IMR-90 (cell line): ENCODE results near the gene CACNA1D. TPM values are rescaled to one million over a fixed set of nuclear protein-coding genes. Genes with fewer than 3 reads are reported as not detected.

Experiments
- ATAC-seq: fragments of 200-7000 bp; cut with Tn5 transposase; 2 replicates; pipeline ENCODE4 v1.9.1; 2020; ENCODE audit warnings: low read depth, mild to moderate bottlenecking, moderate library complexity
- BruUV-seq: library from RNA; stranded (reverse); fragments of 400-500 nt; replicated peaks from 2 replicates; lab custom pipeline; 2021; lab: Mats Ljungman, UMichigan
- CTCF ChIA-PET: fragments of 300-600 bp; formaldehyde crosslinking; extraction: SDS; loops from one replicate; lab custom pipeline; 2021; ENCODE audit warnings: antibody characterized with exemption; lab: Yijun Ruan, JAX
- POLR2A ChIA-PET: fragments of 300-600 bp; sonication (Branson Sonifier 250); formaldehyde crosslinking; loops from one replicate; lab custom pipeline; 2022; ENCODE audit warnings: antibody characterized with exemption; ENCODE audit not compliant: unreplicated experiment; lab: Charles Lee
- DNase-seq: peaks from one replicate; pipeline ENCODE4 v3.0.0; 2013
- H2AFZ ChIP-seq: replicated peaks from 2 replicates; pipeline ENCODE3; 2013; ENCODE audit warnings: low read length, mild to moderate bottlenecking; ENCODE audit not compliant: poor library complexity
- H2AK5ac ChIP-seq: 2 replicates; pipeline ENCODE4 v1.6.1; 2013; ENCODE audit warnings: low read depth, low read length, inconsistent platforms
- H2AK9ac ChIP-seq: replicated peaks from 2 replicates; pipeline ENCODE3; 2013; ENCODE audit warnings: mild to moderate bottlenecking, low read depth, low read length, moderate library complexity; ENCODE audit not compliant: poor library complexity
- H2BK120ac ChIP-seq: 2 replicates; pipeline ENCODE4 v1.6.1; 2013; ENCODE audit warnings: low read depth, low read length, inconsistent platforms
- H2BK15ac ChIP-seq: 3 replicates; pipeline ENCODE4 v1.6.1; 2013; ENCODE audit warnings: low read depth, low read length, inconsistent platforms
- H2BK20ac ChIP-seq: 2 replicates; pipeline ENCODE4 v1.6.1; 2013; ENCODE audit warnings: low read depth, mild to moderate bottlenecking, inconsistent platforms, low read length, moderate library complexity
- H2BK5ac ChIP-seq: 2 replicates; pipeline ENCODE4 v1.6.1; 2013; ENCODE audit warnings: mild to moderate bottlenecking, low read depth, low read length, inconsistent platforms; ENCODE audit not compliant: poor library complexity, severe bottlenecking
- H3K14ac ChIP-seq: replicated peaks from 2 replicates; pipeline ENCODE4 v1.6.1; 2013; ENCODE audit warnings: low read depth, low read length, inconsistent platforms
- H3K18ac ChIP-seq: 2 replicates; pipeline ENCODE4 v1.6.1; 2013; ENCODE audit warnings: low read depth, low read length, control low read depth
- H3K23ac ChIP-seq: 2 replicates; pipeline ENCODE4 v1.6.1; 2013; ENCODE audit warnings: low read depth, low read length, inconsistent platforms
- H3K27ac ChIP-seq: 2 replicates; pipeline ENCODE4 v1.5.1; 2013; ENCODE audit warnings: mild to moderate bottlenecking, control low read depth, low read length; ENCODE audit not compliant: insufficient read depth
- H3K27me3 ChIP-seq: 2 replicates; pipeline ENCODE4 v1.6.1; 2013; ENCODE audit warnings: low read length; ENCODE audit not compliant: control insufficient read depth, insufficient read depth
- H3K36me3 ChIP-seq: 2 replicates; pipeline ENCODE4 v1.6.1; 2013; ENCODE audit warnings: low read length, mixed read lengths; ENCODE audit not compliant: control insufficient read depth, insufficient read depth
- H3K4ac ChIP-seq: 2 replicates; pipeline ENCODE4 v1.6.1; 2013; ENCODE audit warnings: low read depth, low read length, inconsistent platforms
- H3K4me1 ChIP-seq: 2 replicates; pipeline ENCODE4 v1.6.1; 2013; ENCODE audit warnings: low read length, mixed read lengths; ENCODE audit not compliant: control insufficient read depth, insufficient read depth
- H3K4me2 ChIP-seq: 2 replicates; pipeline ENCODE4 v1.6.1; 2013; ENCODE audit warnings: low read depth, mild to moderate bottlenecking, control low read depth, low read length, moderate library complexity
- H3K4me3 ChIP-seq: 2 replicates; pipeline ENCODE4 v1.5.1; 2013; ENCODE audit warnings: low read depth, mild to moderate bottlenecking, control low read depth, low read length, moderate library complexity; ENCODE audit not compliant: insufficient read depth
- H3K56ac ChIP-seq: 2 replicates; pipeline ENCODE4 v1.6.1; 2013; ENCODE audit warnings: low read length, inconsistent platforms; ENCODE audit not compliant: insufficient read depth; ENCODE audit errors: extremely low read depth
- H3K79me1 ChIP-seq, 2 experiments: 2 replicates each; pipeline ENCODE4 v1.6.1; 2013; ENCODE audit warnings: low read length in 2 of 2, inconsistent platforms in 1 of 2, low read depth in 1 of 2
- H3K9ac ChIP-seq: 2 replicates; pipeline ENCODE4 v1.6.1; 2013; ENCODE audit warnings: low read depth, low read length, control low read depth
- H3K9me1 ChIP-seq: 2 replicates; pipeline ENCODE4 v1.6.1; 2013; ENCODE audit warnings: low read length, inconsistent platforms; ENCODE audit not compliant: insufficient read depth
- H3K9me3 ChIP-seq: 2 replicates; pipeline ENCODE4 v1.6.1; 2013; ENCODE audit warnings: low read length; ENCODE audit not compliant: control insufficient read depth, insufficient read depth
- H4K20me1 ChIP-seq: 2 replicates; pipeline ENCODE4 v1.6.1; 2013; ENCODE audit warnings: low read length, inconsistent platforms; ENCODE audit not compliant: insufficient read depth
- H4K5ac ChIP-seq: 2 replicates; pipeline ENCODE4 v1.6.1; 2013; ENCODE audit warnings: mild to moderate bottlenecking, low read depth, low read length, control low read depth
- H4K8ac ChIP-seq, 2 experiments: 2 replicates each; pipeline ENCODE4 v1.6.1; 2013; ENCODE audit warnings: low read depth in 2 of 2, low read length in 2 of 2, control low read depth in 1 of 2, inconsistent platforms in 1 of 2
- H4K91ac ChIP-seq: 2 replicates; pipeline ENCODE4 v1.6.1; 2013; ENCODE audit warnings: low read depth, low read length, inconsistent platforms; ENCODE audit not compliant: insufficient read depth
- FOS ChIP-seq: fragments of 150-350 bp; IDR thresholded peaks from 2 replicates; pipeline ENCODE4 v1.6.1; 2016; ENCODE audit warnings: low read depth, low read length
- MAFK ChIP-seq: IDR thresholded peaks from 2 replicates; pipeline ENCODE4 v1.6.1; 2012; ENCODE audit warnings: low read depth, low read length, improper control_type of control experiment
- MAZ ChIP-seq: IDR thresholded peaks from 2 replicates; pipeline ENCODE4 v1.6.1; 2012; ENCODE audit warnings: low read depth, mild to moderate bottlenecking, low read length, improper control_type of control experiment, moderate library complexity, borderline replicate concordance
- MXI1 ChIP-seq: IDR thresholded peaks from 2 replicates; pipeline ENCODE4 v1.6.1; 2012; ENCODE audit warnings: low read depth, mild to moderate bottlenecking, low read length, moderate library complexity, borderline replicate concordance
- POLR2A ChIP-seq: IDR thresholded peaks from 2 replicates; pipeline ENCODE4 v1.6.1; 2012; ENCODE audit warnings: mild to moderate bottlenecking, low read depth, low read length
- USF2 ChIP-seq: fragments of 150-350 bp; IDR thresholded peaks from 2 replicates; pipeline ENCODE4 v1.6.1; 2017; ENCODE audit warnings: mild to moderate bottlenecking, antibody characterized with exemption, low read length, low read depth
- WGBS, 2 experiments: methylation state at CpG; one replicate each; pipeline versions ENCODE4 v1.1.5 to v1.1.7; 2013; ENCODE audit warnings: missing lambda C conversion rate in 2 of 2; ENCODE audit not compliant: insufficient read length in 1 of 2; ENCODE audit errors: extremely low coverage in 2 of 2; 5-methylcytosine and 5-hydroxymethylcytosine counted together
- dilution Hi-C: fragments of 300-500 bp; cut with HindIII; formaldehyde crosslinking; loops from one replicate; pipeline ENCODE4 v1.14.3; 2018; ENCODE audit warnings: low sequenced_read_pairs; ENCODE audit not compliant: unreplicated experiment
- in situ Hi-C: fragments of 300-500 bp; cut with MboI; formaldehyde crosslinking; loops from 3 replicates; pipeline ENCODE4 v1.14.3; 2019; ENCODE audit warnings: low sequenced_read_pairs, inconsistent platforms, mixed read lengths
- intact Hi-C: fragments of 100-400 bp; cut with micrococcal nuclease; formaldehyde crosslinking; loops from 2 replicates; pipeline ENCODE4 v1.10.0; 2022
- polyA plus RNA-seq, 3 experiments: library from polyadenylated mRNA; depleted of rRNA; stranded (reverse); fragments of >200 nt; gene quantifications; 2 replicates each; pipeline ENCODE4 v1.2.3, GENCODE V29; 2012; ENCODE audit warnings: low replicate concordance in 1 of 3
- total RNA-seq: library from RNA; depleted of rRNA; stranded (reverse); fragments of >200 nt; gene quantifications from 2 replicates; pipeline ENCODE4 v1.2.3, GENCODE V29; 2012
- TF ChIP-seq, protein P1 (sequence below): conservative IDR thresholded peaks from 2 replicates; pipeline ENCODE4 v1.5.1; 2012; ENCODE audit warnings: mild to moderate bottlenecking, low read depth, low read length, improper control_type of control experiment

CACNA1D gene
- total and polyA plus RNA-seq, 2 of the 4 experiments (the other 2 are of a cell fraction), result 0.07 TPM; not detected in 1

DNA sequence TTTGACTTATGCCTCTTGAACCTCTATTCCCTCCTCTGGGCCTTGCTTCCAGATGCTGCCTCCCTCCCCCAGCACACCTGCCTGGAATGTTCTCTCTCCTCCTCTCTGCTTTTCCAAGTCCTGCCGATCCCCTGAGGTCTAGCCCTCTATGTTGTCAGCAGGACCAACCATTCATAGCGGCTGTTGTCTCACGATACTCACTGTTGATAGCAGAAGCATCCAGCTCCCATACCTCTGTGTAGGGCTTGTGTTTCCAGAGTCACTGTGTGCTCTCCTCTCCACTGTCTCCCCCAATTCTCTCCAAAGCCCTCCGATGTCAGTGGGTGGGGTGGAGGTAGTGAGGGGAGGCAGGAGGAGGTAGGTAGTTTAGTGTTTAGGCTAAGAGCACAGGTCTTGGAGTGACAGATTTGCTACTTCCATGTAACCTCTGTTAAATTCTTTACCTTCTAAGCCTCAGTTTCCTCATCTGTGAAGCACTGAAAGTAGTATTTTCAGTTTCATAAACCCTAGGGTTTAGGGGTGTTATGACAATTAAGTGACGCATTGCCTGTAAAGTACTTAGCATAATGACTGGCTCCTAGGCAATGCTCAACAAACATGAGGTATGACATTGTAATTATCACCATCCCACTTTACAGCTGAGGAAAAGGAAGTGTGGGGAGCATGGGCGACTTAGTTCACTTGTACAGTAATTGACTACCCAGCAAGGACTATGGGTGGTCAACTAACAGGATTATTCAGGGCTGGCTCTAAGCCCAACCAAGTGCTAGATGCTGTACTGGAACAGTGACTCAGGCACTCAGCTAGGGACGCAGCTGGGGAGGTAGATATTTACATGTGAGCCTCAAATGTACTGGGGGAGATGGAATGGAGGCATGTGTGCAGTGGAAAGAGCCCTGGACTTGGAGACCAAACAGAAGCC lies 122.8 kb downstream of the CACNA1D start:
- Histone ChIP-seq H3K4me1 (no peaks in the 10 kb centered on the region), H2BK20ac (no peak overlapping the region), H2AK9ac (no peak overlapping the region), H3K4me3 (no peak overlapping the region), H3K18ac (no peak overlapping the region), H3K9me1 (no peaks in the 10 kb centered on the region), H3K36me3 (no peaks in the 10 kb centered on the region), H3K14ac (no peak overlapping the region), H3K27ac (no peak overlapping the region), H3K4me2 (no peak overlapping the region), H3K4ac (no peak overlapping the region), H2AK5ac (no peak overlapping the region), H3K27me3 (no peaks in the 10 kb centered on the region; the same call in 1 of the 2 replicates), H2AFZ (no peak overlapping the region), H4K91ac (no peak overlapping the region), H3K9ac (no peak overlapping the region), H3K79me1 (no peaks in the 10 kb centered on the region), H2BK5ac (no peak overlapping the region), H4K8ac (no peak overlapping the region), H3K23ac (no peak overlapping the region), H2BK120ac (no peak overlapping the region), H4K5ac (no peak overlapping the region), H3K9me3 (no peaks in the 10 kb centered on the region), H2BK15ac (no peak overlapping the region), H4K20me1 (no peaks in the 10 kb centered on the region), H3K56ac (no peak overlapping the region)
- POLR2A ChIA-PET, result no interaction called here
- in situ Hi-C loops (no loop called here), dilution Hi-C loops (no loop called here), intact Hi-C loops (no loop called here)
- DNase-seq, result no peak
- BruUV-seq, result no TSS peak
- no peak for ATAC-seq
- CTCF ChIA-PET, result no interaction called here
- WGBS, 2 experiments, result 20% methylated on average over 1 of the region's 7 CpGs; no CpG with 5 or more reads in 1 of the 2 experiments
- TF ChIP-seq FOS (no peak), POLR2A (no peak), USF2 (no peak), MAZ (no peak), MAFK (no peak), MXI1 (no peak)
- TF ChIP-seq, protein P1, sequence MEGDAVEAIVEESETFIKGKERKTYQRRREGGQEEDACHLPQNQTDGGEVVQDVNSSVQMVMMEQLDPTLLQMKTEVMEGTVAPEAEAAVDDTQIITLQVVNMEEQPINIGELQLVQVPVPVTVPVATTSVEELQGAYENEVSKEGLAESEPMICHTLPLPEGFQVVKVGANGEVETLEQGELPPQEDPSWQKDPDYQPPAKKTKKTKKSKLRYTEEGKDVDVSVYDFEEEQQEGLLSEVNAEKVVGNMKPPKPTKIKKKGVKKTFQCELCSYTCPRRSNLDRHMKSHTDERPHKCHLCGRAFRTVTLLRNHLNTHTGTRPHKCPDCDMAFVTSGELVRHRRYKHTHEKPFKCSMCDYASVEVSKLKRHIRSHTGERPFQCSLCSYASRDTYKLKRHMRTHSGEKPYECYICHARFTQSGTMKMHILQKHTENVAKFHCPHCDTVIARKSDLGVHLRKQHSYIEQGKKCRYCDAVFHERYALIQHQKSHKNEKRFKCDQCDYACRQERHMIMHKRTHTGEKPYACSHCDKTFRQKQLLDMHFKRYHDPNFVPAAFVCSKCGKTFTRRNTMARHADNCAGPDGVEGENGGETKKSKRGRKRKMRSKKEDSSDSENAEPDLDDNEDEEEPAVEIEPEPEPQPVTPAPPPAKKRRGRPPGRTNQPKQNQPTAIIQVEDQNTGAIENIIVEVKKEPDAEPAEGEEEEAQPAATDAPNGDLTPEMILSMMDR, result no peak
